ENCODE data around the gene SASH1. TPM values are rescaled to one million over a fixed set of nuclear protein-coding genes. Genes with fewer than 3 reads are reported as not detected.
A peak's percentile ranks its signal among the peaks of the same experiment; 100 is the strongest.

Gene SASH1
- total and polyA plus RNA-seq, 9 donors, result 31.7 to 67.0 (median 42.5) TPM

GRCh38 chr6:148548749-148549140 lies 206.1 kb downstream of the SASH1 start:
- peaks cover 54% of the 10 kb centered on the region for H3K36me3 ChIP-seq (ENCODE audit: control insufficient read depth, insufficient read depth, low read length)
- WGBS (ENCODE audit: insufficient coverage), result 80% methylated on average over 2 of the region's 4 CpGs
- H3K27ac ChIP-seq (ENCODE audit: low read length), result no peak overlapping the region

DNA sequence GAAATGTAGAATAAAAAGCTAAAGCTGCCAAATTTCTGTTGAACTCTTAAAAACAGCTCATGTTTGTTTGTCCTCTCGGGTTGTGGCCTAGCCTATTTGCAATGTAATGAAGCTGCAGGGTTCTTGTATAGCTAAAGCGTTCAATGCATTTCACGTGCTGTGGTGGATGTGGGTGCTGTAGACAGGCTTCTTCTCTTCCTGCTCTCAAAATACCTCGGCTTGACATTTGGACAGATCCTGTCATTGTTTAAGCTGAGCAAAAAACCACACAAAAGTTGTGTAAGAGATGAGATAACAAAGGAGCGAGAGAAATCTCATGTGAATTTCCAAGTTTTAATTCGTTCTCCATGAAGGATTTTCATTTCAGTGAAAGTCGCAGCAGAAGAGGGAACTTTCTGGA lies 207.9 kb downstream of the SASH1 start:
- H3K4me3 ChIP-seq (ENCODE audit: low read length), result no peak overlapping the region
- peaks cover 40% of the 10 kb centered on the region for H3K36me3 ChIP-seq (ENCODE audit: control insufficient read depth, insufficient read depth, low read length)
- DNase-seq, result no peak
- H3K4me1 ChIP-seq (ENCODE audit: control insufficient read depth, insufficient read depth, low read length), result peaks cover 3% of the 10 kb centered on the region
- H3K27ac ChIP-seq (ENCODE audit: low read length), result no peak overlapping the region
- H3K27me3 ChIP-seq (ENCODE audit: control insufficient read depth, insufficient read depth, low read length), result no peaks in the 10 kb centered on the region
- 100% methylated on average over 1 of the region's 7 CpGs for WGBS (ENCODE audit: insufficient coverage)
- H3K9me3 ChIP-seq (replicated peaks; ENCODE audit: control insufficient read depth, low read depth, low read length), result peaks cover 3% of the 10 kb centered on the region

More at GRCh38 chr6:148548749-148549140, 206.1 kb downstream of the SASH1 start:
- H3K9me3 ChIP-seq (replicated peaks; ENCODE audit: control insufficient read depth, low read depth, low read length), result peaks cover 1% of the 10 kb centered on the region
- no peak overlapping the region for H3K4me3 ChIP-seq (ENCODE audit: low read length)
- peaks cover 3% of the 10 kb centered on the region for H3K4me1 ChIP-seq (ENCODE audit: control insufficient read depth, insufficient read depth, low read length)
- no peak for DNase-seq
- no peaks in the 10 kb centered on the region for H3K27me3 ChIP-seq (ENCODE audit: control insufficient read depth, insufficient read depth, low read length)

DNA sequence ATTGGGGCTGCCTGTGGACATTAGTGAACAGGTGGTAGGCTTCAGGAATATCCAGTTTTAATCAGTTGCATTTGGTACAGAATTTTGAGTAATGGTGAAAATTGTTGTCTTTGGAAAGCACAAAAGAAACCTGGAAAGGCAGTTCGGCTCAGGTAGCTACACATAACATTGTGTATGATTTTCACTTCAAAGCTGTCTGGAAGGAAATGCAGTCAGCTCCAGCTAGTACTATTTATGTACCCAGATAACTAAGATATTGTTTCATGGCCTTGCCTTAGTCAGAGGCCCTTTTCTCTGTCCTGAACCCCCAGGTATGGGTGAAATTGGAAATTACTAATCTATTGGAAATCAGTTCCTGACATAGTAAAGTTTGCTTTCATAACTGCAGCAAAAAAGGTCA lies 208.6 kb downstream of the SASH1 start:
- peaks cover 3% of the 10 kb centered on the region for H3K4me1 ChIP-seq (ENCODE audit: control insufficient read depth, insufficient read depth, low read length)
- H3K36me3 ChIP-seq (ENCODE audit: control insufficient read depth, insufficient read depth, low read length), result peaks cover 34% of the 10 kb centered on the region
- no peak overlapping the region for H3K27ac ChIP-seq (ENCODE audit: low read length)
- no peaks in the 10 kb centered on the region for H3K27me3 ChIP-seq (ENCODE audit: control insufficient read depth, insufficient read depth, low read length)
- no peak for DNase-seq
- no peak overlapping the region for H3K4me3 ChIP-seq (ENCODE audit: low read length)
- peaks cover 3% of the 10 kb centered on the region for H3K9me3 ChIP-seq (replicated peaks; ENCODE audit: control insufficient read depth, low read depth, low read length)
- no CpG with 5 or more reads among the region's 1 CpG for WGBS (ENCODE audit: insufficient coverage)

DNA sequence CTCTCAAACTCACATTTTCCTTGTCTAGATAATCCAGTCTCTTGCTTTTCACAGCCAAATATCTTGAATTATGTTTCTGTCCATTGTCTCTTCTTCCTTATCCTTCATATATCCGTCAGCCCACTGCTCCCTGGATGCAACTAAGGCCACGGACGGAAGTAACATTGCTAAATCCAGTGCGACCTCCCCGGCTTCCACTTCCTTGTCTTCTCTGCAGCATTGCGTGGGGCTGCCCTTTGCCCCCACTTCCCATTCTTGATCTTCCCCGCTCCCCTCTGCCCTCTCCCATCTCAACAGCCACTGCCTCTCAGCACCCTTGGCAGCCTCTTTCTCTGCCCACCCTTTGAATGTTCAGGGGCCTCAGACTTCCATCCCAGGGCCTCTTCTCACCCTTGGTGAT lies 213.8 kb downstream of the SASH1 start:
- Histone ChIP-seq H3K27me3 (ENCODE audit: control insufficient read depth, insufficient read depth, low read length) (no peaks in the 10 kb centered on the region), H3K4me1 (ENCODE audit: control insufficient read depth, insufficient read depth, low read length) (peaks cover 7% of the 10 kb centered on the region), H3K4me3 (ENCODE audit: low read length) (no peak overlapping the region), H3K27ac (ENCODE audit: low read length) (no peak overlapping the region), H3K9me3 (replicated peaks; ENCODE audit: control insufficient read depth, low read depth, low read length) (peaks cover 3% of the 10 kb centered on the region), H3K36me3 (ENCODE audit: control insufficient read depth, insufficient read depth, low read length) (peaks cover under 1% of the 10 kb centered on the region)
- 53% methylated on average over 6 of the region's 7 CpGs for WGBS (ENCODE audit: insufficient coverage)
- DNase-seq, result no peak

- H3K4me1 ChIP-seq (ENCODE audit: control insufficient read depth, insufficient read depth, low read length), result peaks cover 7% of the 10 kb centered on the region
- H3K27me3 ChIP-seq (ENCODE audit: control insufficient read depth, insufficient read depth, low read length), result no peaks in the 10 kb centered on the region
- no peak overlapping the region for H3K27ac ChIP-seq (ENCODE audit: low read length)
- 69% methylated on average over 5 of the region's 7 CpGs for WGBS (ENCODE audit: insufficient coverage)
- DNase-seq, result no peak
- H3K4me3 ChIP-seq (ENCODE audit: low read length), result no peak overlapping the region
- H3K9me3 ChIP-seq (replicated peaks; ENCODE audit: control insufficient read depth, low read depth, low read length), result peaks cover 3% of the 10 kb centered on the region
- H3K36me3 ChIP-seq (ENCODE audit: control insufficient read depth, insufficient read depth, low read length), result no peaks in the 10 kb centered on the region
Observed at GRCh38 chr6:148557796-148558321, 215.2 kb downstream of the SASH1 start.

- H3K4me3 ChIP-seq (ENCODE audit: low read length), result peak overlapping the region; percentile 35
- 2% methylated on average over 45 of the region's 46 CpGs for WGBS (ENCODE audit: insufficient coverage)
- H3K27ac ChIP-seq (ENCODE audit: low read length), result no peak overlapping the region
- H3K9me3 ChIP-seq (replicated peaks; ENCODE audit: control insufficient read depth, low read depth, low read length), result no peaks in the 10 kb centered on the region
- no peaks in the 10 kb centered on the region for H3K36me3 ChIP-seq (ENCODE audit: control insufficient read depth, insufficient read depth, low read length)
- H3K4me1 ChIP-seq (ENCODE audit: control insufficient read depth, insufficient read depth, low read length), result peaks cover 7% of the 10 kb centered on the region
- H3K27me3 ChIP-seq (ENCODE audit: control insufficient read depth, insufficient read depth, low read length), result no peaks in the 10 kb centered on the region
- peak; percentile 86 for DNase-seq
Observed at GRCh38 chr6:148559848-148560433, 217.3 kb downstream of the SASH1 start.

DNA sequence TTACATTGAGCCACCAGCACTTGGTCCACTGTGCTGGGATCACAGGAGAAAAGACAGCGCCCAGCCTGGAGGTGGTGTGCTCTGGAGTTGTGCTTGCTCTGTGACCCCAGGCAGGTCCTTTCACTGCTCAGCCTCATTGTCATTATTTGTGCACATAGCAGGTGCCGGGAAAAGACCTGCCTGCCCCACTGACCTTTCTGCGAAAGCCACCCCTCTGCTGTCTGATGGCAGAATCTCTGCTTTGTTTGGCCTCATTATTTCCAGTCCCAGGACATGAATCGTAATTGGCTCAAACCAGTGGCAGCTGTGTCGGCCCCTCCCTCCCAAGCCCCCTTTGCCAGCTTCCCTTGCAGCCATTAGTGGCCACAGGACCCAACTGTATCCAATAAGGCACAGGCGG lies 219.0 kb downstream of the SASH1 start:
- H3K27ac ChIP-seq (ENCODE audit: low read length), result no peak overlapping the region
- H3K4me1 ChIP-seq (ENCODE audit: control insufficient read depth, insufficient read depth, low read length), result peaks cover 7% of the 10 kb centered on the region
- WGBS (ENCODE audit: insufficient coverage), result 96% methylated on average over 5 of the region's 6 CpGs
- no peak overlapping the region for H3K4me3 ChIP-seq (ENCODE audit: low read length)
- no peaks in the 10 kb centered on the region for H3K9me3 ChIP-seq (replicated peaks; ENCODE audit: control insufficient read depth, low read depth, low read length)
- H3K36me3 ChIP-seq (ENCODE audit: control insufficient read depth, insufficient read depth, low read length), result no peaks in the 10 kb centered on the region
- no peak for DNase-seq
- H3K27me3 ChIP-seq (ENCODE audit: control insufficient read depth, insufficient read depth, low read length), result no peaks in the 10 kb centered on the region

GRCh38 chr6:148563066-148563465 lies 220.4 kb downstream of the SASH1 start:
- no peak for DNase-seq
- no peaks in the 10 kb centered on the region for H3K27me3 ChIP-seq (ENCODE audit: control insufficient read depth, insufficient read depth, low read length)
- H3K4me3 ChIP-seq (ENCODE audit: low read length), result no peak overlapping the region
- no peak overlapping the region for H3K27ac ChIP-seq (ENCODE audit: low read length)
- H3K9me3 ChIP-seq (replicated peaks; ENCODE audit: control insufficient read depth, low read depth, low read length), result no peaks in the 10 kb centered on the region
- 78% methylated on average over 2 of the region's 5 CpGs for WGBS (ENCODE audit: insufficient coverage)
- H3K36me3 ChIP-seq (ENCODE audit: control insufficient read depth, insufficient read depth, low read length), result no peaks in the 10 kb centered on the region
- peaks cover 7% of the 10 kb centered on the region for H3K4me1 ChIP-seq (ENCODE audit: control insufficient read depth, insufficient read depth, low read length)

GRCh38 chr6:148564494-148565035 lies 221.9 kb downstream of the SASH1 start:
- no peak overlapping the region for H3K4me3 ChIP-seq (ENCODE audit: low read length)
- peaks cover 4% of the 10 kb centered on the region for H3K4me1 ChIP-seq (ENCODE audit: control insufficient read depth, insufficient read depth, low read length)
- whole genome bisulfite sequencing (ENCODE audit: insufficient coverage), result 100% methylated on average over 1 of the region's 9 CpGs
- H3K9me3 ChIP-seq (replicated peaks; ENCODE audit: control insufficient read depth, low read depth, low read length), result no peaks in the 10 kb centered on the region
- no peak for DNase-seq
- H3K36me3 ChIP-seq (ENCODE audit: control insufficient read depth, insufficient read depth, low read length), result no peaks in the 10 kb centered on the region
- no peaks in the 10 kb centered on the region for H3K27me3 ChIP-seq (ENCODE audit: control insufficient read depth, insufficient read depth, low read length)
- no peak overlapping the region for H3K27ac ChIP-seq (ENCODE audit: low read length)

DNA sequence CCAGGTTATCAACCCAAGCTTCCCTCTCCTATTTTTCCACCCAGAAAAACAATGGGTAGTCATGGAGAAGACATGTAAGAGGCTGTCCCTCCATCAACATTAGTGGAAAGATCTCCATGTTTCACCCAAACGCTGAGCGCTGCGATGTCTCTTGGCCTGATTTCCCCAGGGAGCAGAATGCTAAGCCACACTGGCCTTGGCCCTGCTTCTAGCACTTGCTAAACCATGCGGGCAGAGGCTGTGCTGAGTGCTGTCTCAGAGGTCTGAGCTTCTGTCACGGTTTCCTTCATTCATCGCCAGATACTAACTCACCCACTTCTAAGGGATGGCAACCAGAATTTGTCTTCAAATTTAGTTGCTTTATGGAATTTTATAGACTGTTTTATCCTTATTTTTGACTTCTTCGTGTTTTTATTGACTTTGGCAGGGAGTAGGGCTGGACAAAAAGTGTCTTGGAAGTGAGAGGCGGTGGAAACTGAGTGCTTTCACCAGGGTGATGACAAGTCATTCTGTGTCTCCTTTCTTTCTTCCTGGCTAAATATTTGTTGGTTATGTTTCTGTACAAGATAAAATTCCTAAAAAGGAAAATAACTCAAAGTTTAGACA lies 222.8 kb downstream of the SASH1 start:
- Histone ChIP-seq H3K9me3 (replicated peaks; ENCODE audit: control insufficient read depth, low read depth, low read length) (no peaks in the 10 kb centered on the region), H3K4me1 (ENCODE audit: control insufficient read depth, insufficient read depth, low read length) (no peaks in the 10 kb centered on the region), H3K27ac (ENCODE audit: low read length) (no peak overlapping the region), H3K27me3 (ENCODE audit: control insufficient read depth, insufficient read depth, low read length) (no peaks in the 10 kb centered on the region), H3K36me3 (ENCODE audit: control insufficient read depth, insufficient read depth, low read length) (no peaks in the 10 kb centered on the region), H3K4me3 (ENCODE audit: low read length) (no peak overlapping the region)
- DNase-seq, result no peak
- 43% methylated on average over 3 of the region's 8 CpGs for WGBS (ENCODE audit: insufficient coverage)
